GM12878 (cell line): ENCODE results near the gene ALG12. TPM values are rescaled to one million over a fixed set of nuclear protein-coding genes. Genes with fewer than 3 reads are reported as not detected.

ENCODE experiments used
- ATAC-seq: fragments of 200-7000 bp; cut with Tn5 transposase; 3 replicates; pipeline ENCODE4 v1.9.1; 2020; ENCODE audit warnings: mild to moderate bottlenecking, moderate library complexity
- BruUV-seq: library from RNA; stranded (reverse); fragments of 400-500 nt; replicated peaks from 2 replicates; lab custom pipeline; 2021; lab: Mats Ljungman, UMichigan
- CTCF ChIA-PET: fragments of 300-600 bp; sonication (Branson Sonifier 250); formaldehyde crosslinking; extraction: SDS; loops from one replicate; lab custom pipeline; 2021; ENCODE audit warnings: inconsistent platforms; lab: Yijun Ruan, JAX
- POLR2A ChIA-PET: fragments of 350-600 bp; formaldehyde crosslinking; extraction: SDS; loops from one replicate; lab custom pipeline; 2021; ENCODE audit warnings: inconsistent platforms; lab: Charles Lee
- RAD21 ChIA-PET: fragments of 300-600 bp; sonication (Branson Sonifier 250); formaldehyde crosslinking; loops from one replicate; lab custom pipeline; 2023; ENCODE audit warnings: antibody characterized with exemption; ENCODE audit not compliant: unreplicated experiment; lab: Charles Lee
- SMC1A ChIA-PET: fragments of 300-600 bp; sonication (Branson Sonifier 250); formaldehyde crosslinking; loops from one replicate; lab custom pipeline; 2023; ENCODE audit not compliant: unreplicated experiment, uncharacterized antibody; lab: Charles Lee
- DNase-seq: peaks from one replicate; pipeline ENCODE4 v3.0.0-alpha.2; 2011; ENCODE audit warnings: low read depth, low spot score
- FAIRE-seq: peaks from 3 replicates; lab custom pipeline; 2011; peaks lifted over from hg19 to GRCh38; lab: Jason Lieb, UNC
- H2AFZ ChIP-seq: 2 replicates; pipeline ENCODE4 v1.6.0; 2011; ENCODE audit warnings: low read depth, low read length, control low read depth; ENCODE audit not compliant: control insufficient read depth
- H3K27ac ChIP-seq: 2 replicates; pipeline ENCODE4 v1.5.1; 2011; ENCODE audit warnings: control low read depth; ENCODE audit not compliant: control insufficient read depth, insufficient read depth
- H3K27me3 ChIP-seq, 2 experiments: replicated peaks in 1 of 2; 2 replicates each; pipeline versions ENCODE4 v1.6.0 to v1.6.1; 2011; ENCODE audit warnings: low read length in 1 of 2; ENCODE audit not compliant: control insufficient read depth in 2 of 2, insufficient read depth in 2 of 2
- H3K36me3 ChIP-seq, 2 experiments: 2 replicates each; pipeline ENCODE4 v1.5.1; 2011; ENCODE audit warnings: low read length in 1 of 2; ENCODE audit not compliant: control insufficient read depth in 2 of 2, insufficient read depth in 2 of 2
- H3K4me1 ChIP-seq: 2 replicates; pipeline ENCODE4 v1.6.1; 2011; ENCODE audit warnings: mild to moderate bottlenecking, low read length, moderate library complexity, mixed read lengths; ENCODE audit not compliant: control insufficient read depth, insufficient read depth
- H3K4me2 ChIP-seq: 2 replicates; pipeline ENCODE4 v1.6.0; 2011; ENCODE audit warnings: control low read depth; ENCODE audit not compliant: control insufficient read depth, insufficient read depth
- H3K4me3 ChIP-seq: fragments of 200-600 bp; sonication (generic); 2 replicates; pipeline ENCODE4 v1.5.1; 2016
- H3K79me2 ChIP-seq: 2 replicates; pipeline ENCODE4 v1.6.0; 2011; ENCODE audit warnings: low read length; ENCODE audit not compliant: control insufficient read depth, insufficient read depth
- H3K9ac ChIP-seq: 2 replicates; pipeline ENCODE4 v1.8.0; 2011; ENCODE audit warnings: low read length, control low read depth, mixed read lengths; ENCODE audit not compliant: control insufficient read depth, insufficient read depth
- H3K9me3 ChIP-seq: replicated peaks from 3 replicates; pipeline ENCODE4 v1.5.1; 2011; ENCODE audit warnings: mild to moderate bottlenecking, low read length; ENCODE audit not compliant: control insufficient read depth, insufficient read depth
- H4K20me1 ChIP-seq: 2 replicates; pipeline ENCODE4 v1.6.0; 2011; ENCODE audit not compliant: control insufficient read depth, insufficient read depth
- CREB1 ChIP-seq: IDR thresholded peaks from 2 replicates; pipeline ENCODE4 v1.6.1; 2012; ENCODE audit warnings: low read depth, mild to moderate bottlenecking, inconsistent platforms
- HCFC1 ChIP-seq: fragments of 150-350 bp; IDR thresholded peaks from 2 replicates; pipeline ENCODE4 v1.6.1; 2014; ENCODE audit warnings: low read length
- HDGF ChIP-seq: fragments of 450-650 bp; IDR thresholded peaks from 2 replicates; pipeline ENCODE4 v1.6.1; 2016; ENCODE audit warnings: antibody characterized with exemption
- IRF4 ChIP-seq: IDR thresholded peaks from 2 replicates; pipeline ENCODE4 v1.6.1; 2011; ENCODE audit warnings: low read depth, low read length
- RBBP5 ChIP-seq: fragments of 200-600 bp; sonication (generic); conservative IDR thresholded peaks from 2 replicates; pipeline ENCODE4 v1.6.1; 2016
- ZNF622 ChIP-seq: fragments of 450-650 bp; IDR thresholded peaks from 2 replicates; pipeline ENCODE4 v1.6.1; 2017; ENCODE audit warnings: mild to moderate bottlenecking, inconsistent platforms
- ZSCAN29 ChIP-seq: fragments of 450-650 bp; IDR thresholded peaks from 2 replicates; pipeline ENCODE4 v1.6.1; 2017; ENCODE audit warnings: mild to moderate bottlenecking, moderate library complexity
- WGBS: methylation state at CpG from one replicate; pipeline ENCODE4 v1.1.6; 2016; ENCODE audit warnings: low lambda C conversion rate; ENCODE audit not compliant: insufficient replicate concordance, insufficient coverage; ENCODE audit errors: missing lambda C conversion rate; 5-methylcytosine and 5-hydroxymethylcytosine counted together
- in situ Hi-C: fragments of 300-500 bp; cut with MboI; formaldehyde crosslinking; loops from 9 replicates; pipeline ENCODE4 v1.14.3; 2018; ENCODE audit warnings: mixed read lengths
- intact Hi-C: fragments of 100-400 bp; cut with micrococcal nuclease; formaldehyde crosslinking; loops from one replicate; pipeline ENCODE4 v1.14.2; 2022; ENCODE audit not compliant: unreplicated experiment
- polyA plus RNA-seq, 11 experiments: library from polyadenylated mRNA; depleted of rRNA in 4 of 11; unstranded in 6 of 11; stranded (reverse) in 5 of 11; fragments of >200 nt; fragmentation: Nextera tagmentation in 4 of 11; fragmentation: Illumina TruSeq in 1 of 11; extraction: Ambion mirVana in 4 of 11; extraction: Trizol in 1 of 11; gene quantifications; 1 replicate in 1 of 11; 2 replicates in 10 of 11; pipeline versions ENCODE4 v1.2.1 to v1.2.3, GENCODE V29; 2011 to 2016; ENCODE audit warnings: inconsistent platforms in 2 of 11, missing spikeins in 2 of 11, low read depth in 1 of 11
- total RNA-seq, 4 experiments: library from RNA; depleted of rRNA in 3 of 4; stranded (reverse); fragments of >200 nt in 3 of 4; fragmentation: Illumina TruSeq in 1 of 4; extraction: Trizol in 1 of 4; gene quantifications; 2 replicates each; pipeline versions ENCODE4 v1.2.1 to v1.2.3, GENCODE V29; 2013 to 2021
- TF ChIP-seq, protein P1 (sequence below): fragments of 450-650 bp; IDR thresholded peaks from 2 replicates; pipeline ENCODE4 v1.6.1; 2016; ENCODE audit warnings: mild to moderate bottlenecking, moderate library complexity, borderline replicate concordance
- TF ChIP-seq, protein P2 (sequence below): fragments of 450-650 bp; formaldehyde crosslinking; IDR thresholded peaks from 2 replicates; pipeline ENCODE4 v1.4.0; 2020; ENCODE audit warnings: mild to moderate bottlenecking, moderate library complexity
- TF ChIP-seq, protein P3 (sequence below): fragments of 450-650 bp; IDR thresholded peaks from 2 replicates; pipeline ENCODE4 v1.6.1; 2017; ENCODE audit warnings: antibody characterized with exemption, mild to moderate bottlenecking, moderate library complexity

Gene ALG12
- total and polyA plus RNA-seq, 10 of the 15 experiments (the other 5 are each of a cell fraction or from before 2014, with no cell fraction given), result 0.22 to 23.4 (median 6.6) TPM

DNA sequence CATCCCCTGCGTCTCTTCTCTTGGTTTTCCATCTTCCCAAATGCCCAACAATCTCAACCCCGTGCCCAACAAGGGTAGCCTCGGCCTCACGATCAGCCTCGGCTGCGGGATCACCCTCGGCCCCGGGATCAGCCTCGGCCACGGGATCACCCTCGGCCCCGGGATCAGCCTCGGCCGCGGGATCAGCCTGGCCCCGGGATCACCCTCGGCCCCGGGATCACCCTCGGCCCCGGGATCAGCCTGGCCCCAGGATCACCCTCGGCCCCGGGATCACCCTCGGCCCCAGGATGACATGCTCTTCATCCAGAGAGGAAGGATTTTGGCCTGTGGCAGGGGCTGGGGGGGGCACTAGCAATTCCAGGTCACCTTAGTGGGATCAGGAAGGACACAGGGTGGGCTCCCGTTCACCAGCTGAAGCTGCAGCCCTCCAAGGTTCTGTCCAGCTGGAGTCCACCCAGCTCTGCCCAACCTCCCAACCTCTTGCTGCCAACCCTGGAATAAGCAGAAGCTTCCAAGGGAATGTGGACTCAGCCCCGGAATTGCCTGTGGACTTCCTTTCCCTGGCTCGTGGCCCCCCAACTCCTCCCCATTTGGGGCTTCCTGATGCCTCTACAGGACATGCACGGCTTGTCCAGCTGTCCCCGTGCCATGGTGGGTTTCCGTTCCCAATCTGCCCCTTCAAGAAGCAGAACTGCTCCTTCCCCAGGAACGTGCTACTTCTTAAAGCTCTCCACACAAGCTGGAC lies 6.2 kb downstream of the ALG12 start (continued):
- TF ChIP-seq, protein P1, sequence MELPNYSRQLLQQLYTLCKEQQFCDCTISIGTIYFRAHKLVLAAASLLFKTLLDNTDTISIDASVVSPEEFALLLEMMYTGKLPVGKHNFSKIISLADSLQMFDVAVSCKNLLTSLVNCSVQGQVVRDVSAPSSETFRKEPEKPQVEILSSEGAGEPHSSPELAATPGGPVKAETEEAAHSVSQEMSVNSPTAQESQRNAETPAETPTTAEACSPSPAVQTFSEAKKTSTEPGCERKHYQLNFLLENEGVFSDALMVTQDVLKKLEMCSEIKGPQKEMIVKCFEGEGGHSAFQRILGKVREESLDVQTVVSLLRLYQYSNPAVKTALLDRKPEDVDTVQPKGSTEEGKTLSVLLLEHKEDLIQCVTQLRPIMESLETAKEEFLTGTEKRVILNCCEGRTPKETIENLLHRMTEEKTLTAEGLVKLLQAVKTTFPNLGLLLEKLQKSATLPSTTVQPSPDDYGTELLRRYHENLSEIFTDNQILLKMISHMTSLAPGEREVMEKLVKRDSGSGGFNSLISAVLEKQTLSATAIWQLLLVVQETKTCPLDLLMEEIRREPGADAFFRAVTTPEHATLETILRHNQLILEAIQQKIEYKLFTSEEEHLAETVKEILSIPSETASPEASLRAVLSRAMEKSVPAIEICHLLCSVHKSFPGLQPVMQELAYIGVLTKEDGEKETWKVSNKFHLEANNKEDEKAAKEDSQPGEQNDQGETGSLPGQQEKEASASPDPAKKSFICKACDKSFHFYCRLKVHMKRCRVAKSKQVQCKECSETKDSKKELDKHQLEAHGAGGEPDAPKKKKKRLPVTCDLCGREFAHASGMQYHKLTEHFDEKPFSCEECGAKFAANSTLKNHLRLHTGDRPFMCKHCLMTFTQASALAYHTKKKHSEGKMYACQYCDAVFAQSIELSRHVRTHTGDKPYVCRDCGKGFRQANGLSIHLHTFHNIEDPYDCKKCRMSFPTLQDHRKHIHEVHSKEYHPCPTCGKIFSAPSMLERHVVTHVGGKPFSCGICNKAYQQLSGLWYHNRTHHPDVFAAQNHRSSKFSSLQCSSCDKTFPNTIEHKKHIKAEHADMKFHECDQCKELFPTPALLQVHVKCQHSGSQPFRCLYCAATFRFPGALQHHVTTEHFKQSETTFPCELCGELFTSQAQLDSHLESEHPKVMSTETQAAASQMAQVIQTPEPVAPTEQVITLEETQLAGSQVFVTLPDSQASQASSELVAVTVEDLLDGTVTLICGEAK, result no peak

DNA sequence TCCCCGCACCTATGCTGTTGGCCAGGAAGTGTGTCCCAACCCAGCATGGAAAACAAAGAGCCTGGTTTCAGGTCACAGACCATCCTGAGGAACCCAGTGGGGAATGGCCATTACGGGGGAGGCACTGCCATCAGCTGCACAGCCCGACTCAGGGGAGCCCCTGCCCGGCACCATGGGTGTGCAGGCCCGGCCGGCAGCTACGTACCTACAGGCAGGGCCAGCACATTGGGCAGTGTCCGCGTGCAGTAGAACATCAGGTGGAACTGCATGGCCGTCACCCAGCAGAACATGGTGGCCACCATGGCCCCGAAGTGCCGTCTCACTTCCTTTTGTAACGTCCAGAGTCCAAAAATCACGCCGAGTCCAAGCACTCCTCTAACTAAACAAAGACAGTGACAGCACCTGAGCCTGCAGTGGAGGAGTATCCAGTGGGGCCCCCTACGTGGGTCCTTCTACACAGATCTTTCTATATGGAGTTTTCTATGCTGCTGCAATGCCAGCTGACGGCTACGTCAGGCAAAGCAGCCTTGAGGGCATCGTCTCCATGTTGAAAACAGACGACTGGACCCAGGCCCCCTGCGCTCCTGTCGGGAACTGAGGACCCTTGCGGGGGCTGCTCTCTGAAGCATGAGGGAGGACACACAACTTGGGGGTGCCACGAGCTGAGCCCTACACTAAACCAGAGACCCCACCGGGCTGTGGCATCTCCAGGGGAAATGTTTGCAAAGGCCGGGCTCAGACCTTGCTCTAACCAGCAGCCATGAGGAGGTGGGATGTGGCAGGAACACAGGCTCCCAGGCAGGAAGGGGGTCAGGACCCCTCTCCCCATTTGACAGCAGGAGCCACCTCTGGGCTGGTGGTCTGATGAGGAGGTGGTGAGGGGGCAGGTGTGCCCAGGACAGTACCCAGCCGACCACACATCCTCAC lies 7.7 kb downstream of the ALG12 start:
- BruUV-seq, result no TSS peak
- H3K9ac ChIP-seq, result no peak overlapping the region
- no peak overlapping the region for H3K27ac ChIP-seq
- H4K20me1 ChIP-seq, result no peaks in the 10 kb centered on the region
- no peaks in the 10 kb centered on the region for H3K27me3 ChIP-seq
- H3K9me3 ChIP-seq, result no peaks in the 10 kb centered on the region
- DNase-seq, result no peak
- no peak overlapping the region for H3K4me3 ChIP-seq
- intact Hi-C loops (no loop called here), in situ Hi-C loops (no loop called here)
- ChIA-PET CTCF (no interaction called here), RAD21 (no interaction called here), POLR2A (no interaction called here), SMC1A (no interaction called here)
- no peak overlapping the region for H3K4me2 ChIP-seq
- no peaks in the 10 kb centered on the region for H3K79me2 ChIP-seq
- H2AFZ ChIP-seq, result no peak overlapping the region
- H3K4me1 ChIP-seq, result no peaks in the 10 kb centered on the region
- 87% methylated on average over 26 of the region's 27 CpGs for WGBS
- ATAC-seq, result no peak
- H3K36me3 ChIP-seq, result peaks cover 0 to 7% of the 10 kb centered on the region in 2 experiments; a peak in 3 of 4 replicates
- FAIRE-seq, result no peak
- no peak for TF ChIP-seq RBBP5
- TF ChIP-seq ZNF622, result no peak
- TF ChIP-seq, protein P2, sequence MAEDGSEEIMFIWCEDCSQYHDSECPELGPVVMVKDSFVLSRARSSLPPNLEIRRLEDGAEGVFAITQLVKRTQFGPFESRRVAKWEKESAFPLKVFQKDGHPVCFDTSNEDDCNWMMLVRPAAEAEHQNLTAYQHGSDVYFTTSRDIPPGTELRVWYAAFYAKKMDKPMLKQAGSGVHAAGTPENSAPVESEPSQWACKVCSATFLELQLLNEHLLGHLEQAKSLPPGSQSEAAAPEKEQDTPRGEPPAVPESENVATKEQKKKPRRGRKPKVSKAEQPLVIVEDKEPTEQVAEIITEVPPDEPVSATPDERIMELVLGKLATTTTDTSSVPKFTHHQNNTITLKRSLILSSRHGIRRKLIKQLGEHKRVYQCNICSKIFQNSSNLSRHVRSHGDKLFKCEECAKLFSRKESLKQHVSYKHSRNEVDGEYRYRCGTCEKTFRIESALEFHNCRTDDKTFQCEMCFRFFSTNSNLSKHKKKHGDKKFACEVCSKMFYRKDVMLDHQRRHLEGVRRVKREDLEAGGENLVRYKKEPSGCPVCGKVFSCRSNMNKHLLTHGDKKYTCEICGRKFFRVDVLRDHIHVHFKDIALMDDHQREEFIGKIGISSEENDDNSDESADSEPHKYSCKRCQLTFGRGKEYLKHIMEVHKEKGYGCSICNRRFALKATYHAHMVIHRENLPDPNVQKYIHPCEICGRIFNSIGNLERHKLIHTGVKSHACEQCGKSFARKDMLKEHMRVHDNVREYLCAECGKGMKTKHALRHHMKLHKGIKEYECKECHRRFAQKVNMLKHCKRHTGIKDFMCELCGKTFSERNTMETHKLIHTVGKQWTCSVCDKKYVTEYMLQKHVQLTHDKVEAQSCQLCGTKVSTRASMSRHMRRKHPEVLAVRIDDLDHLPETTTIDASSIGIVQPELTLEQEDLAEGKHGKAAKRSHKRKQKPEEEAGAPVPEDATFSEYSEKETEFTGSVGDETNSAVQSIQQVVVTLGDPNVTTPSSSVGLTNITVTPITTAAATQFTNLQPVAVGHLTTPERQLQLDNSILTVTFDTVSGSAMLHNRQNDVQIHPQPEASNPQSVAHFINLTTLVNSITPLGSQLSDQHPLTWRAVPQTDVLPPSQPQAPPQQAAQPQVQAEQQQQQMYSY, result no peak
- TF ChIP-seq, protein P3, sequence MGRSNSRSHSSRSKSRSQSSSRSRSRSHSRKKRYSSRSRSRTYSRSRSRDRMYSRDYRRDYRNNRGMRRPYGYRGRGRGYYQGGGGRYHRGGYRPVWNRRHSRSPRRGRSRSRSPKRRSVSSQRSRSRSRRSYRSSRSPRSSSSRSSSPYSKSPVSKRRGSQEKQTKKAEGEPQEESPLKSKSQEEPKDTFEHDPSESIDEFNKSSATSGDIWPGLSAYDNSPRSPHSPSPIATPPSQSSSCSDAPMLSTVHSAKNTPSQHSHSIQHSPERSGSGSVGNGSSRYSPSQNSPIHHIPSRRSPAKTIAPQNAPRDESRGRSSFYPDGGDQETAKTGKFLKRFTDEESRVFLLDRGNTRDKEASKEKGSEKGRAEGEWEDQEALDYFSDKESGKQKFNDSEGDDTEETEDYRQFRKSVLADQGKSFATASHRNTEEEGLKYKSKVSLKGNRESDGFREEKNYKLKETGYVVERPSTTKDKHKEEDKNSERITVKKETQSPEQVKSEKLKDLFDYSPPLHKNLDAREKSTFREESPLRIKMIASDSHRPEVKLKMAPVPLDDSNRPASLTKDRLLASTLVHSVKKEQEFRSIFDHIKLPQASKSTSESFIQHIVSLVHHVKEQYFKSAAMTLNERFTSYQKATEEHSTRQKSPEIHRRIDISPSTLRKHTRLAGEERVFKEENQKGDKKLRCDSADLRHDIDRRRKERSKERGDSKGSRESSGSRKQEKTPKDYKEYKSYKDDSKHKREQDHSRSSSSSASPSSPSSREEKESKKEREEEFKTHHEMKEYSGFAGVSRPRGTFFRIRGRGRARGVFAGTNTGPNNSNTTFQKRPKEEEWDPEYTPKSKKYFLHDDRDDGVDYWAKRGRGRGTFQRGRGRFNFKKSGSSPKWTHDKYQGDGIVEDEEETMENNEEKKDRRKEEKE, result no peak
- TF ChIP-seq HCFC1, result no peak
- TF ChIP-seq CREB1, result no peak
- no peak for TF ChIP-seq ZSCAN29
- no peak for TF ChIP-seq IRF4
- TF ChIP-seq HDGF, result no peak
